ENCODE measurements around the gene NAT9.

NAT9 gene

GRCh38 chr17:74742978-74743545 lies 33.1 kb downstream of the NAT9 start:
- DNase-seq, result no peak

GRCh38 chr17:74742153-74742515 lies 34.0 kb downstream of the NAT9 start:
- DNase-seq, result peak; percentile 65 to 72

- DNase-seq, result no peak
These were observed 35.3 kb downstream of the NAT9 start for GRCh38 chr17:74740641-74741387.

- DNase-seq, result no peak
These were observed 36.0 kb downstream of the NAT9 start for GRCh38 chr17:74740173-74740572.

- DNase-seq, result no peak
These were observed 36.8 kb downstream of the NAT9 start for GRCh38 chr17:74739227-74739831.

- peak; percentile 86 for DNase-seq
These were observed 37.8 kb downstream of the NAT9 start for GRCh38 chr17:74738051-74738996.

- peak; percentile 65 to 69 for DNase-seq
These were observed 38.7 kb downstream of the NAT9 start for GRCh38 chr17:74737299-74738050.

- DNase-seq, result peak in 1 of 2 experiments; percentile 65
These were observed 39.4 kb downstream of the NAT9 start, which contains the start of gene RAB37 for GRCh38 chr17:74736513-74737298. RAB37 (plus strand) TSS chr17:74737256; CDS start chr17:74737273, 17 bp downstream.

GRCh38 chr17:74734256-74734655 lies 41.9 kb downstream of the NAT9 start:
- DNase-seq, result no peak

- DNase-seq, result no peak
These were observed 42.6 kb downstream of the NAT9 start for GRCh38 chr17:74733365-74734122.

GRCh38 chr17:74732042-74732867 lies 43.9 kb downstream of the NAT9 start:
- no peak for DNase-seq

- no peak for DNase-seq
These were observed 44.9 kb downstream of the NAT9 start for GRCh38 chr17:74731347-74731605.

GRCh38 chr17:74730491-74731346 lies 45.4 kb downstream of the NAT9 start:
- peak in 1 of 2 experiments; percentile 66 for DNase-seq

GRCh38 chr17:74729866-74730265 lies 46.3 kb downstream of the NAT9 start:
- DNase-seq, result no peak

- no peak for DNase-seq
These were observed 46.8 kb downstream of the NAT9 start for GRCh38 chr17:74729368-74729767.

GRCh38 chr17:74728702-74729075 lies 47.5 kb downstream of the NAT9 start:
- DNase-seq, result no peak

- no peak for DNase-seq
These were observed 48.0 kb downstream of the NAT9 start for GRCh38 chr17:74728033-74728701.

GRCh38 chr17:74725111-74725510 lies 51.0 kb downstream of the NAT9 start:
- DNase-seq, result no peak

Measured in activated T-cell treated with anti-CD3 and anti-CD28 coated beads, Interleukin-2, amount 50 U/mL, for 48 hours (primary cell).